ENCODE results near the gene PHF8. TPM values are rescaled to one million over a fixed set of nuclear protein-coding genes. Genes with fewer than 3 reads are reported as not detected.

The PHF8 gene
- total and polyA plus RNA-seq, 9 of the 15 experiments (the other 6 are each of a cell fraction or from before 2014, with no cell fraction given), result 2.5 to 25.7 (median 12.1) TPM

DNA sequence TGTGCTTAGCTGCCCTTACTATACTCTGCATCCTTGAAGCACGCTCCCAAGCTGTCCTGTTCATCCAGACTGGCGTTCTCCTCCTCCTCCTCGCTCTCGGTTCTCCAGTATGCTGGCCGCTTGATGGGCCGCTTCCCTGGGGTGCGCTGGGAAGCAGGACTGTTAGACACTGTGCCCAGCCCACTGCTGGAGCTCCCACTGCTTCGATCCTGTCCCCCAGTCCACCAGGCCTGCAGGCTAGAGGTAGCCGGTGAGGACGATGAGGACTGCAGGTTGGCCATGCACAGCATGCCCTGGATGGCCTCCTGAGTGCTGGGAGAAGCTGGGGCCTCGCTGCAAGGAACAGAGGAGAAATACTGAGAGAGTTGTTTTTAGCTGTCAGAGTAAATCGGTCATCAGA lies 59.4 kb downstream of the PHF8 start (continued):
- TF ChIP-seq, protein P1, sequence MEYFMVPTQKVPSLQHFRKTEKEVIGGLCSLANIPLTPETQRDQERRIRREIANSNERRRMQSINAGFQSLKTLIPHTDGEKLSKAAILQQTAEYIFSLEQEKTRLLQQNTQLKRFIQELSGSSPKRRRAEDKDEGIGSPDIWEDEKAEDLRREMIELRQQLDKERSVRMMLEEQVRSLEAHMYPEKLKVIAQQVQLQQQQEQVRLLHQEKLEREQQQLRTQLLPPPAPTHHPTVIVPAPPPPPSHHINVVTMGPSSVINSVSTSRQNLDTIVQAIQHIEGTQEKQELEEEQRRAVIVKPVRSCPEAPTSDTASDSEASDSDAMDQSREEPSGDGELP (CRISPR knock-in tag; IDR thresholded peaks at IDR 0.05; ENCODE audit: borderline replicate concordance), result no peak
- no peak for TF ChIP-seq ELF2 (CRISPR knock-in tag; IDR thresholded peaks at IDR 0.05)
- TF ChIP-seq, protein P2, sequence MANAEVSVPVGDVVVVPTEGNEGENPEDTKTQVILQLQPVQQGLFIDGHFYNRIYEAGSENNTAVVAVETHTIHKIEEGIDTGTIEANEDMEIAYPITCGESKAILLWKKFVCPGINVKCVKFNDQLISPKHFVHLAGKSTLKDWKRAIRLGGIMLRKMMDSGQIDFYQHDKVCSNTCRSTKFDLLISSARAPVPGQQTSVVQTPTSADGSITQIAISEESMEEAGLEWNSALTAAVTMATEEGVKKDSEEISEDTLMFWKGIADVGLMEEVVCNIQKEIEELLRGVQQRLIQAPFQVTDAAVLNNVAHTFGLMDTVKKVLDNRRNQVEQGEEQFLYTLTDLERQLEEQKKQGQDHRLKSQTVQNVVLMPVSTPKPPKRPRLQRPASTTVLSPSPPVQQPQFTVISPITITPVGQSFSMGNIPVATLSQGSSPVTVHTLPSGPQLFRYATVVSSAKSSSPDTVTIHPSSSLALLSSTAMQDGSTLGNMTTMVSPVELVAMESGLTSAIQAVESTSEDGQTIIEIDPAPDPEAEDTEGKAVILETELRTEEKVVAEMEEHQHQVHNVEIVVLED (CRISPR knock-in tag; IDR thresholded peaks at IDR 0.05), result no peak

DNA sequence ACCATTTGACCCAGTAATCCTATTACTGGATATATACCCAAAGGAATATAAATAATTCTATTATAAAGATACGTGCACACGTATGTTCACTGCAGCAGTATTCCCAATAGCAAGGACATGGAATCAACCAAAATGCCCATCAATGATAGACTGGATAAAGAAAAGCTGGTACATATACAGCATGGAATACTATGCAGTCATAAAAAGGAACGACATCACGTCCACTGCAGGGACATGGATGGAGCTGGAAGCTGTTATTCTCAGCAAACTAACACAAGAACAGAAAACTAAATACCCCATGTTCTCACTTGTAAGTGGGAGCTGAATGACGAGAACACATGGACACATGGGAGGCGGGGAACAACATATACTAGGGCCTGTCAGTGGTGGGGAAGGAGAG lies 69.7 kb downstream of the PHF8 start:
- Histone ChIP-seq H3K9me3 (replicated peaks; ENCODE audit: control insufficient read depth, insufficient read depth, low read depth, low read length) (no peaks in the 10 kb centered on the region), H3K9ac (ENCODE audit: insufficient read depth in 1 of 2, low read depth in 2 of 2, low read length in 2 of 2) (no peak overlapping the region), H4K20me1 (replicated peaks; ENCODE audit: control insufficient read depth, insufficient read depth, low read length) (no peaks in the 10 kb centered on the region), H2AFZ (ENCODE audit: low read depth, low read length) (no peak overlapping the region), H3K4me1 (replicated peaks in 1 of 2; ENCODE audit: control insufficient read depth in 2 of 2, insufficient read depth in 2 of 2, low read length in 2 of 2) (no peaks in the 10 kb centered on the region; a peak in 1 of 5 replicates), H3K4me3 (no peak overlapping the region), H3K79me2 (ENCODE audit: control insufficient read depth, insufficient read depth, low read length) (no peaks in the 10 kb centered on the region), H3K27me3 (ENCODE audit: control insufficient read depth in 2 of 2, insufficient read depth in 2 of 2, low read length in 2 of 2) (no peaks in the 10 kb centered on the region), H3K9me1 (ENCODE audit: control insufficient read depth, insufficient read depth, low read length) (no peaks in the 10 kb centered on the region), H3K4me2 (ENCODE audit: insufficient read depth, low read length) (no peak overlapping the region), H3K27ac (ENCODE audit: extremely low read depth, low read depth, low read length) (no peak overlapping the region), H3K36me3 (ENCODE audit: control insufficient read depth, insufficient read depth, low read length) (no peaks in the 10 kb centered on the region)
- FAIRE-seq (no peak), ATAC-seq (no peak), DNase-seq (ENCODE audit: extremely low read depth in 1 of 4, low spot score in 3 of 4) (no peak)
- ChIA-PET CTCF (ENCODE audit: low intra/inter-chr PET ratio) (no interaction called here), POLR2A (no interaction called here)
- no peak for TF ChIP-seq ZSCAN32 (CRISPR knock-in tag; IDR thresholded peaks at IDR 0.05)
- peak; percentile 60 for TF ChIP-seq ZNF146 (CRISPR knock-in tag; IDR thresholded peaks at IDR 0.05; ENCODE audit: unreplicated experiment)
- TF ChIP-seq, protein P3, sequence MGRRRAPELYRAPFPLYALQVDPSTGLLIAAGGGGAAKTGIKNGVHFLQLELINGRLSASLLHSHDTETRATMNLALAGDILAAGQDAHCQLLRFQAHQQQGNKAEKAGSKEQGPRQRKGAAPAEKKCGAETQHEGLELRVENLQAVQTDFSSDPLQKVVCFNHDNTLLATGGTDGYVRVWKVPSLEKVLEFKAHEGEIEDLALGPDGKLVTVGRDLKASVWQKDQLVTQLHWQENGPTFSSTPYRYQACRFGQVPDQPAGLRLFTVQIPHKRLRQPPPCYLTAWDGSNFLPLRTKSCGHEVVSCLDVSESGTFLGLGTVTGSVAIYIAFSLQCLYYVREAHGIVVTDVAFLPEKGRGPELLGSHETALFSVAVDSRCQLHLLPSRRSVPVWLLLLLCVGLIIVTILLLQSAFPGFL (CRISPR knock-in tag; IDR thresholded peaks at IDR 0.05), result no peak
- no peak for TF ChIP-seq NFE2L1 (tag; IDR thresholded peaks at IDR 0.05; ENCODE audit: borderline replicate concordance, low read depth)
- TF ChIP-seq FOXJ3 (CRISPR knock-in tag; IDR thresholded peaks at IDR 0.05), result no peak
- no peak for TF ChIP-seq CHD4 (IDR thresholded peaks at IDR 0.05; ENCODE audit: insufficient read depth, insufficient replicate concordance, low read depth, low read length, poor library complexity, severe bottlenecking)
- no peak for TF ChIP-seq HMG20A (CRISPR knock-in tag; conservative IDR thresholded peaks at IDR 0.05)
- TF ChIP-seq SRSF9 (IDR thresholded peaks at IDR 0.05; ENCODE audit: borderline replicate concordance, low read depth, low read length), result no peak
- no TSS peak for BruUV-seq (replicated peaks)
- WGBS (ENCODE audit: insufficient coverage, low coverage, missing lambda C conversion rate), result 91% methylated on average over 5 of the region's 6 CpGs
- in situ Hi-C loops (cut with MboI), result no loop called here
- intact Hi-C loops (cut with micrococcal nuclease), result no loop called here

All from K562 (cell line).